Measurements from ENCODE around the gene ADAMTS20. TPM values are rescaled to one million over a fixed set of nuclear protein-coding genes. Genes with fewer than 3 reads are reported as not detected.

ADAMTS20 gene
- total RNA-seq, 1 experiment from 2014 or later = 2.7 TPM

DNA sequence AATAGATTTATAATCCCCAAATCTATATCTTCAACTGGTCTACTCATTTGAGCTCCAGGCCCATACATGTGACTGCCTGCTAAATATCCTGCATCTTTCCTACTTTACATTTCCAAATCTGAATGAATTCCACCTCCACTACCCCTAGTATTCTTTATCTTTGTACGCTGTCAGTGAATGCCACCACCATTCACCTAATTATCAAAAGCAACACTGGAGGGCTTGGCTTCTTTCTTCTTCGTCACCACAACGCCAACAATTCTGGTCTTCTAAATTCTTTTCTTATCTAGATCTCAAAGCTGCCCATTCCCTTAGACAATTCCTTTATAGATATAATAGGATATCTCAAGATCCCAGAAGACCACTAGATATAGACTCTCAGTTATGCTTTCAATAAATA is 47.1 kb upstream of the ADAMTS20 start:
- H3K36me3 Mint-ChIP-seq (ENCODE audit: insufficient read depth in 1 of 3, low read depth in 3 of 3) = no peaks in the 10 kb centered on the region

More for the DNA sequence above, 47.1 kb upstream of the ADAMTS20 start:
- Histone ChIP-seq H3K14ac (ENCODE audit: insufficient read depth, low read length) (no peak overlapping the region), H2BK15ac (ENCODE audit: low read depth, low read length) (no peak overlapping the region), H2AFZ (ENCODE audit: low read length) (no peak overlapping the region), H3K9me3 (ENCODE audit: control insufficient read depth, low read depth, low read length) (no peaks in the 10 kb centered on the region), H4K5ac (ENCODE audit: insufficient read length, low read depth, low read length) (no peak overlapping the region), H3K18ac (ENCODE audit: insufficient read length, low read depth, low read length) (no peak overlapping the region), H3K79me1 (ENCODE audit: insufficient read depth, low read depth, low read length, poor library complexity, severe bottlenecking) (no peaks in the 10 kb centered on the region), H4K8ac (replicated peaks; ENCODE audit: insufficient read length, low read depth, low read length) (no peak overlapping the region), H3K4me1 (ENCODE audit: insufficient read depth, low read length) (no peaks in the 10 kb centered on the region), H3K9ac (ENCODE audit: extremely low read depth, insufficient read length, low read length) (no peak overlapping the region), H3K27me3 (ENCODE audit: insufficient read depth, low read length) (no peaks in the 10 kb centered on the region), H3K23me2 (ENCODE audit: insufficient read length, low read depth, low read length, poor library complexity, severe bottlenecking) (no peaks in the 10 kb centered on the region), H2BK5ac (ENCODE audit: insufficient read length, low read length) (no peak overlapping the region), H2AK5ac (ENCODE audit: insufficient read length, low read length) (no peak overlapping the region), H2BK12ac (ENCODE audit: insufficient read length, low read depth, low read length) (no peak overlapping the region), H3K4me2 (ENCODE audit: insufficient read depth, insufficient read length, low read length) (no peak overlapping the region), H2BK20ac (ENCODE audit: low read depth, low read length, poor library complexity, severe bottlenecking) (no peak overlapping the region), H3K79me2 (ENCODE audit: insufficient read depth, low read length) (no peaks in the 10 kb centered on the region), H4K91ac (ENCODE audit: insufficient read length, low read depth, low read length) (no peak overlapping the region), H3K27ac (ENCODE audit: insufficient read length, low read depth, low read length) (no peak overlapping the region), H4K20me1 (ENCODE audit: control insufficient read depth, insufficient read depth, insufficient read length) (no peaks in the 10 kb centered on the region), H3K4ac (ENCODE audit: low read depth, low read length) (no peak overlapping the region), H3K23ac (ENCODE audit: insufficient read length, low read depth, low read length) (no peak overlapping the region), H2BK120ac (ENCODE audit: low read depth, low read length, poor library complexity, severe bottlenecking) (no peak overlapping the region), H3T11ph (ENCODE audit: low read length) (no peak overlapping the region), H3K56ac (ENCODE audit: insufficient read length, low read depth, low read length) (no peak overlapping the region)
- no CpG with 5 or more reads among the region's 3 CpGs for WGBS (ENCODE audit: extremely low coverage, insufficient read length, low lambda C conversion rate)
- H3K27me3 Mint-ChIP-seq (ENCODE audit: low read depth) = no peaks in the 10 kb centered on the region
- TF ChIP-seq, protein P1, sequence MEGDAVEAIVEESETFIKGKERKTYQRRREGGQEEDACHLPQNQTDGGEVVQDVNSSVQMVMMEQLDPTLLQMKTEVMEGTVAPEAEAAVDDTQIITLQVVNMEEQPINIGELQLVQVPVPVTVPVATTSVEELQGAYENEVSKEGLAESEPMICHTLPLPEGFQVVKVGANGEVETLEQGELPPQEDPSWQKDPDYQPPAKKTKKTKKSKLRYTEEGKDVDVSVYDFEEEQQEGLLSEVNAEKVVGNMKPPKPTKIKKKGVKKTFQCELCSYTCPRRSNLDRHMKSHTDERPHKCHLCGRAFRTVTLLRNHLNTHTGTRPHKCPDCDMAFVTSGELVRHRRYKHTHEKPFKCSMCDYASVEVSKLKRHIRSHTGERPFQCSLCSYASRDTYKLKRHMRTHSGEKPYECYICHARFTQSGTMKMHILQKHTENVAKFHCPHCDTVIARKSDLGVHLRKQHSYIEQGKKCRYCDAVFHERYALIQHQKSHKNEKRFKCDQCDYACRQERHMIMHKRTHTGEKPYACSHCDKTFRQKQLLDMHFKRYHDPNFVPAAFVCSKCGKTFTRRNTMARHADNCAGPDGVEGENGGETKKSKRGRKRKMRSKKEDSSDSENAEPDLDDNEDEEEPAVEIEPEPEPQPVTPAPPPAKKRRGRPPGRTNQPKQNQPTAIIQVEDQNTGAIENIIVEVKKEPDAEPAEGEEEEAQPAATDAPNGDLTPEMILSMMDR (conservative IDR thresholded peaks at IDR 0.05) = no peak
- no peak overlapping the region for H3K4me3 Mint-ChIP-seq
- no peaks in the 10 kb centered on the region for H3K4me1 Mint-ChIP-seq
- no peaks in the 10 kb centered on the region for H3K9me3 Mint-ChIP-seq
- H3K27ac Mint-ChIP-seq = no peak overlapping the region
- DNase-seq = no peak
